C1 segment of cervical spinal cord (tissue), 14 donors: ENCODE data around the gene MLLT10.

ENCODE experiments used
- DNase-seq, 14 donors: peaks; one replicate each; lab custom pipeline; 2025; lab: John Stamatoyannopoulos, UW

MLLT10 gene

DNA sequence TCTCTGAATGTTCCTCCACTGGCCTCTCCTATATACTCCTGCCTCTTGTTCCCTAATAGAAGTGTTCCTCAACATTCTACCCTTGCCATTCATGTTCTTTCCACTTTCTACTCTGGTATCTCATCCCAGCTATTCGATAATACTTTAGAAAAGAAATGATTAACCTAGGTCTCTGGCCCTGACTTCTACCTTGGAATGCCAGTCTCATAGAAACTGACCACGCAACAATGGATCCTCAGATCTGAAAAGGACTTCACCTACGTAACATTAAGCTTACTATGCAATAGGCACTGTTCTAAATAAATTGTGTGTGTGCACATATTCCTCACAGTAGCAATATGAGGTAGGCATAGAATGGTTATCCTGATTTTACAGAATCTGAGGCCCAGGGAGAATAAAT, 235.0 kb downstream of the MLLT10 start:
- no peak for DNase-seq

DNA sequence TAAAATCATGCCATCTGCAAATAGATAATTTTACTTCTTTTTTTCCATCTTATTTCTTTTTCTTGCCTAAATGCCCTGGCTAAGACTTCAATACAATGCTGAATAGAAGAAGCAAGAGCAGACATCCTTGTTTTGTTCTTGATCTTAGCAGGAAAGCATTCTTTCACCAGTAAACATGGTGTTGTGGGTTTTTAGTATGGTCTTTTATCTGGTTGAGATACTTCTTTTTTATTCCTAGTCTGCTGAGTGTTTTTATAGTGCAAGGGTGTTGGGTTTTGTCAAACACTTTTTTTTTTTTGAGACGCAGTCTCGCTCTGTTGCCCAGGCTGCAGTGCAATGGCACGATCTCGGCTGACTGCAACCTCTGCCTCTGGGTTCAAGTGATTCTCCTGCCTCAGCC, 237.2 kb downstream of the MLLT10 start:
- no peak for DNase-seq

- no peak for DNase-seq
Measured at GRCh38 chr10:21776883-21777282, 242.9 kb downstream of the MLLT10 start.

- no peak for DNase-seq
Measured at GRCh38 chr10:21791276-21791675, 257.2 kb downstream of the MLLT10 start.
